Common myeloid progenitor, CD34-positive (primary cell): ENCODE results near the gene MYOM3.

Experiments used
- CTCF ChIA-PET: fragments of 350-600 bp; sonication (Branson Sonifier 250); formaldehyde crosslinking; loops from one replicate; lab custom pipeline; 2021; ENCODE audit warnings: antibody characterized with exemption; lab: Charles Lee
- POLR2A ChIA-PET: fragments of 350-600 bp; sonication (Branson Sonifier 250); formaldehyde crosslinking; loops from one replicate; lab custom pipeline; 2021; ENCODE audit warnings: antibody characterized with exemption; lab: Charles Lee
- DNase-seq, 3 donors: peaks; one replicate each; pipeline versions ENCODE4 v3.0.0 to v3.0.0-alpha.2; 2013
- H3K27ac ChIP-seq, 2 experiments: 1 replicate in 1 of 2; 2 replicates in 1 of 2; pipeline ENCODE4 v1.7.0; 2013; ENCODE audit warnings: inconsistent platforms in 2 of 2, low read length in 2 of 2, mild to moderate bottlenecking in 2 of 2, low read depth in 1 of 2, moderate library complexity in 1 of 2; ENCODE audit not compliant: severe bottlenecking in 2 of 2, insufficient read depth in 1 of 2, poor library complexity in 1 of 2
- H3K27me3 ChIP-seq, 5 experiments: replicated peaks in 2 of 5; 1 replicate in 3 of 5; 2 replicates in 2 of 5; pipeline versions ENCODE4 v1.6.1 to v1.7.0; 2013; ENCODE audit warnings: low read length in 4 of 5, mild to moderate bottlenecking in 2 of 5, moderate library complexity in 2 of 5, inconsistent platforms in 1 of 5; ENCODE audit not compliant: insufficient read depth in 5 of 5, control insufficient read depth in 4 of 5
- H3K36me3 ChIP-seq, 4 experiments: 1 replicate in 2 of 4; 2 replicates in 2 of 4; pipeline versions ENCODE4 v1.6.1 to v1.7.0; 2013; ENCODE audit warnings: low read length in 3 of 4, control low read depth in 1 of 4, mild to moderate bottlenecking in 1 of 4; ENCODE audit not compliant: control insufficient read depth in 4 of 4, insufficient read depth in 4 of 4
- H3K4me1 ChIP-seq, 4 experiments: 1 replicate in 3 of 4; 2 replicates in 1 of 4; pipeline versions ENCODE4 v1.6.1 to v1.7.1; 2013; ENCODE audit warnings: low read length in 3 of 4, mild to moderate bottlenecking in 3 of 4, control low read depth in 1 of 4, inconsistent platforms in 1 of 4, moderate library complexity in 1 of 4; ENCODE audit not compliant: control insufficient read depth in 4 of 4, insufficient read depth in 4 of 4; ENCODE audit errors: control extremely low read depth in 1 of 4
- H3K4me3 ChIP-seq, 7 experiments: 1 replicate in 4 of 7; 2 replicates in 3 of 7; pipeline versions ENCODE4 v1.5.1 to v1.7.0; 2013; ENCODE audit warnings: mild to moderate bottlenecking in 7 of 7, low read length in 6 of 7, moderate library complexity in 6 of 7, inconsistent platforms in 2 of 7, low read depth in 2 of 7, control low read depth in 1 of 7; ENCODE audit not compliant: insufficient read depth in 4 of 7, control insufficient read depth in 1 of 7; ENCODE audit errors: extremely low read depth in 1 of 7
- H3K9me3 ChIP-seq, 5 experiments: 1 replicate in 4 of 5; 2 replicates in 1 of 5; pipeline versions ENCODE4 v1.6.1 to v1.7.1; 2013; ENCODE audit warnings: low read length in 4 of 5, mild to moderate bottlenecking in 2 of 5, inconsistent platforms in 1 of 5, low read depth in 1 of 5, moderate library complexity in 1 of 5; ENCODE audit not compliant: control insufficient read depth in 4 of 5, insufficient read depth in 2 of 5; ENCODE audit errors: control extremely low read depth in 1 of 5
- WGBS: methylation state at CpG from one replicate; pipeline ENCODE4 v1.1.5; 2013; ENCODE audit not compliant: insufficient coverage; 5-methylcytosine and 5-hydroxymethylcytosine counted together

Gene MYOM3

GRCh38 chr1:24138476-24139221 lies 26.7 kb upstream of the MYOM3 start:
- CTCF ChIA-PET: interaction anchor here (0.5 to 1.0 kb wide), 2 partner anchors 11 to 276 kb away, joined by 3 to 4 read pairs; no protein-coding TSS in a partner anchor
- Histone ChIP-seq H3K9me3 (peaks cover 0 to 4% (median 0%) of the 10 kb centered on the region in 5 experiments), H3K4me1 (no peaks in the 10 kb centered on the region), H3K27me3 (peaks cover 0 to 4% (median 0%) of the 10 kb centered on the region in 5 experiments), H3K27ac (no peak overlapping the region), H3K4me3 (no peak overlapping the region), H3K36me3 (no peaks in the 10 kb centered on the region)
- POLR2A ChIA-PET: no interaction called here
- no peak for DNase-seq
- WGBS: 86% methylated on average over 12 of the region's 13 CpGs

GRCh38 chr1:24136956-24137539 lies 25.1 kb upstream of the MYOM3 start:
- peaks cover 0 to 2% (median 0%) of the 10 kb centered on the region in 5 experiments for H3K27me3 ChIP-seq
- WGBS: 91% methylated on average over 13 of the region's 15 CpGs
- H3K27ac ChIP-seq: no peak overlapping the region
- ChIA-PET CTCF (no interaction called here), POLR2A (no interaction called here)
- no peak overlapping the region for H3K4me3 ChIP-seq
- no peak for DNase-seq
- no peaks in the 10 kb centered on the region for H3K4me1 ChIP-seq
- H3K36me3 ChIP-seq: no peaks in the 10 kb centered on the region
- H3K9me3 ChIP-seq: peaks cover 0 to 4% (median under 1%) of the 10 kb centered on the region in 5 experiments

- WGBS: 92% methylated on average over 2 of the region's 3 CpGs
Measured at GRCh38 chr1:24134376-24134775, 22.4 kb upstream of the MYOM3 start.

GRCh38 chr1:24133819-24134218 lies 21.9 kb upstream of the MYOM3 start:
- H3K27me3 ChIP-seq: no peaks in the 10 kb centered on the region
- H3K4me1 ChIP-seq: no peaks in the 10 kb centered on the region
- ChIA-PET CTCF (interaction anchor here (1.0 to 2.0 kb wide), 2 partner anchors 16 to 23 kb away, joined by 4 to 6 read pairs; no protein-coding TSS in a partner anchor), POLR2A (no interaction called here)
- no peaks in the 10 kb centered on the region for H3K36me3 ChIP-seq
- no peak overlapping the region for H3K4me3 ChIP-seq
- peaks cover 2 to 21% (median 11%) of the 10 kb centered on the region in 5 experiments for H3K9me3 ChIP-seq
- no CpG with 5 or more reads among the region's 1 CpG for WGBS
- H3K27ac ChIP-seq: no peak overlapping the region
- no peak for DNase-seq

More at GRCh38 chr1:24134376-24134775, 22.4 kb upstream of the MYOM3 start:
- Histone ChIP-seq H3K4me1 (no peaks in the 10 kb centered on the region), H3K27me3 (no peaks in the 10 kb centered on the region), H3K4me3 (no peak overlapping the region), H3K9me3 (peaks cover 2 to 21% (median 8%) of the 10 kb centered on the region in 5 experiments), H3K36me3 (no peaks in the 10 kb centered on the region), H3K27ac (no peak overlapping the region)
- ChIA-PET POLR2A (no interaction called here), CTCF (interaction anchor here (2.0 kb wide), 1 partner anchor 16 kb away, joined by 6 read pairs; no protein-coding TSS in a partner anchor)
- DNase-seq: no peak

- no peaks in the 10 kb centered on the region for H3K36me3 ChIP-seq
- ChIA-PET POLR2A (no interaction called here), CTCF (no interaction called here)
- H3K4me1 ChIP-seq: no peaks in the 10 kb centered on the region
- 100% methylated on average over 1 of the region's 3 CpGs for WGBS
- no peak for DNase-seq
- H3K4me3 ChIP-seq: no peak overlapping the region
- H3K9me3 ChIP-seq: peaks cover 2 to 17% (median 11%) of the 10 kb centered on the region in 5 experiments
- H3K27ac ChIP-seq: no peak overlapping the region
- peaks cover 0 to 3% (median 0%) of the 10 kb centered on the region in 5 experiments for H3K27me3 ChIP-seq
Measured at GRCh38 chr1:24130385-24130784, 18.4 kb upstream of the MYOM3 start.

GRCh38 chr1:24127801-24128363 lies 15.9 kb upstream of the MYOM3 start:
- Histone ChIP-seq H3K9me3 (peaks cover 2 to 17% (median 11%) of the 10 kb centered on the region in 5 experiments), H3K36me3 (no peaks in the 10 kb centered on the region), H3K4me3 (no peak overlapping the region), H3K27ac (no peak overlapping the region), H3K4me1 (no peaks in the 10 kb centered on the region), H3K27me3 (peaks cover 0 to 5% (median 0%) of the 10 kb centered on the region in 5 experiments)
- WGBS: 89% methylated on average over 3 of the region's 7 CpGs
- POLR2A ChIA-PET: no interaction called here
- DNase-seq: no peak
- CTCF ChIA-PET: no interaction called here
